CD4-positive, alpha-beta T cell (primary cell): Measurements from ENCODE around the gene RAPGEF4. TPM values are rescaled to one million over a fixed set of nuclear protein-coding genes. Genes with fewer than 3 reads are reported as not detected.

Source experiments
- ATAC-seq: fragments of 200-7000 bp; cut with Tn5 transposase; one replicate; pipeline ENCODE4 v1.10.0; 2022; ENCODE audit warnings: mild to moderate bottlenecking; ENCODE audit not compliant: poor library complexity
- CTCF ChIA-PET: fragments of 350-600 bp; sonication (Branson Sonifier 250); formaldehyde crosslinking; loops from one replicate; lab custom pipeline; 2021; ENCODE audit warnings: antibody characterized with exemption, inconsistent platforms; lab: Charles Lee
- POLR2A ChIA-PET: fragments of 350-600 bp; sonication (Branson Sonifier 250); formaldehyde crosslinking; loops from one replicate; lab custom pipeline; 2021; ENCODE audit warnings: antibody characterized with exemption, inconsistent platforms; lab: Charles Lee
- DNase-seq, 14 experiments: peaks; one replicate each; pipeline ENCODE4 v3.0.0-alpha.2; 2013 to 2020; ENCODE audit warnings: mixed read lengths in 2 of 14
- H3K27ac ChIP-seq, 2 donors: one replicate each; pipeline versions ENCODE4 v1.5.1 to v1.7.0; 2013; ENCODE audit warnings: low read length in 2 of 2, low read depth in 1 of 2, mild to moderate bottlenecking in 1 of 2
- H3K27me3 ChIP-seq, 2 experiments: 1 replicate in 1 of 2; 2 replicates in 1 of 2; pipeline versions ENCODE4 v1.6.1 to v1.7.0; 2013; ENCODE audit warnings: low read length in 2 of 2, control low read depth in 1 of 2, mild to moderate bottlenecking in 1 of 2, moderate library complexity in 1 of 2; ENCODE audit not compliant: insufficient read depth in 2 of 2, control insufficient read depth in 1 of 2
- H3K36me3 ChIP-seq: one replicate; pipeline ENCODE4 v1.6.1; 2013; ENCODE audit warnings: low read length, control low read depth; ENCODE audit not compliant: insufficient read depth
- H3K4me1 ChIP-seq: one replicate; pipeline ENCODE4 v1.6.1; 2013; ENCODE audit warnings: low read length, control low read depth; ENCODE audit not compliant: insufficient read depth
- H3K4me3 ChIP-seq: one replicate; pipeline ENCODE4 v1.5.1; 2013; ENCODE audit warnings: mild to moderate bottlenecking, low read length, moderate library complexity
- H3K9me3 ChIP-seq, 2 experiments: 1 replicate in 1 of 2; 2 replicates in 1 of 2; pipeline versions ENCODE4 v1.6.1 to v1.7.0; 2013; ENCODE audit warnings: low read length in 2 of 2, mild to moderate bottlenecking in 2 of 2, control low read depth in 1 of 2, moderate library complexity in 1 of 2; ENCODE audit not compliant: control insufficient read depth in 1 of 2, insufficient read depth in 1 of 2
- H3K27ac Mint-ChIP-seq: one replicate; pipeline ENCODE4 v1.8.0; 2020; ENCODE audit warnings: mixed read lengths
- H3K27me3 Mint-ChIP-seq: one replicate; pipeline ENCODE4 v1.8.0; 2021; ENCODE audit warnings: mixed read lengths
- H3K36me3 Mint-ChIP-seq: one replicate; pipeline ENCODE4 v1.8.0; 2021; ENCODE audit warnings: low read depth, mixed read lengths
- H3K4me1 Mint-ChIP-seq: one replicate; pipeline ENCODE4 v1.8.0; 2021; ENCODE audit warnings: low read depth, mixed read lengths
- H3K4me3 Mint-ChIP-seq: one replicate; pipeline ENCODE4 v1.8.0; 2020; ENCODE audit warnings: mild to moderate bottlenecking, mixed read lengths
- H3K9me3 Mint-ChIP-seq: one replicate; pipeline ENCODE4 v1.8.0; 2020; ENCODE audit warnings: mixed read lengths
- CTCF ChIP-seq: fragments of 200-600 bp; IDR thresholded peaks from one replicate; pipeline ENCODE4 v1.8.0; 2022; ENCODE audit warnings: antibody characterized with exemption, mild to moderate bottlenecking
- intact Hi-C, 2 experiments: fragments of 100-400 bp; cut with DNase I in 1 of 2; cut with micrococcal nuclease in 1 of 2; formaldehyde crosslinking; loops; one replicate each; pipeline versions ENCODE4 v1.15.1 to v1.9.0; 2023 to 2025; cut with DNase I, micrococcal nuclease
- total RNA-seq, 174 experiments: library from RNA in 2 of 174; stranded (reverse) in 2 of 174; gene quantifications; one replicate each; pipeline ENCODE4 v1.2.3 and lab custom pipeline; 2021 to 2026

The RAPGEF4 gene
- total RNA-seq, 2 experiments from 2014 or later, result 0.69 to 0.73 TPM

GRCh38 chr2:172783165-172783898 is 47.7 kb downstream of the RAPGEF4 start:
- no peaks in the 10 kb centered on the region for H3K4me1 ChIP-seq
- Mint-ChIP-seq H3K27me3 (peaks cover 34% of the 10 kb centered on the region), H3K9me3 (no peaks in the 10 kb centered on the region), H3K27ac (no peak overlapping the region), H3K4me1 (no peaks in the 10 kb centered on the region), H3K4me3 (no peak overlapping the region), H3K36me3 (no peaks in the 10 kb centered on the region)
- no peaks in the 10 kb centered on the region for H3K36me3 ChIP-seq
- POLR2A ChIA-PET, result no interaction called here
- H3K9me3 ChIP-seq, result no peaks in the 10 kb centered on the region
- H3K4me3 ChIP-seq, result no peak overlapping the region
- intact Hi-C loops, result no loop called here
- no peak for TF ChIP-seq CTCF
- CTCF ChIA-PET, result no interaction called here
- ATAC-seq (no peak), DNase-seq (no peak)
- no peak overlapping the region for H3K27ac ChIP-seq
- H3K27me3 ChIP-seq, result peaks cover 4 to 5% of the 10 kb centered on the region in 2 experiments

- no peak for TF ChIP-seq CTCF
- Histone ChIP-seq H3K27me3 (peaks cover 2 to 4% of the 10 kb centered on the region in 2 experiments), H3K4me1 (no peaks in the 10 kb centered on the region), H3K36me3 (no peaks in the 10 kb centered on the region), H3K9me3 (no peaks in the 10 kb centered on the region), H3K27ac (no peak overlapping the region), H3K4me3 (no peak overlapping the region)
- ATAC-seq, result no peak
- DNase-seq, result no peak
- no peaks in the 10 kb centered on the region for H3K4me1 Mint-ChIP-seq
- no peak overlapping the region for H3K27ac Mint-ChIP-seq
- intact Hi-C loops, result no loop called here
- ChIA-PET POLR2A (no interaction called here), CTCF (no interaction called here)
- no peak overlapping the region for H3K4me3 Mint-ChIP-seq
- no peaks in the 10 kb centered on the region for H3K9me3 Mint-ChIP-seq
- no peaks in the 10 kb centered on the region for H3K36me3 Mint-ChIP-seq
- H3K27me3 Mint-ChIP-seq, result peaks cover 12% of the 10 kb centered on the region
These were observed 53.2 kb downstream of the RAPGEF4 start for GRCh38 chr2:172788871-172789270.

- Mint-ChIP-seq H3K27ac (no peak overlapping the region), H3K27me3 (peaks cover 9% of the 10 kb centered on the region), H3K4me1 (no peaks in the 10 kb centered on the region), H3K9me3 (no peaks in the 10 kb centered on the region), H3K4me3 (no peak overlapping the region), H3K36me3 (no peaks in the 10 kb centered on the region)
- CTCF ChIA-PET, result no interaction called here
- no peak overlapping the region for H3K27ac ChIP-seq
- TF ChIP-seq CTCF, result no peak
- H3K4me3 ChIP-seq, result no peak overlapping the region
- no peaks in the 10 kb centered on the region for H3K4me1 ChIP-seq
- DNase-seq, result no peak
- no peaks in the 10 kb centered on the region for H3K9me3 ChIP-seq
- no peak for ATAC-seq
- POLR2A ChIA-PET, result no interaction called here
- peaks cover 2 to 4% of the 10 kb centered on the region in 2 experiments for H3K27me3 ChIP-seq
- no peaks in the 10 kb centered on the region for H3K36me3 ChIP-seq
- intact Hi-C loops, result no loop called here
These were observed 54.8 kb downstream of the RAPGEF4 start for GRCh38 chr2:172790404-172790803.
